Measurements from ENCODE around the gene RAD1. TPM values are rescaled to one million over a fixed set of nuclear protein-coding genes. Genes with fewer than 3 reads are reported as not detected.

RAD1 gene
- polyA plus RNA-seq, 1 experiment: 57.2 TPM

GRCh38 chr5:34891981-34892380 is 23.3 kb downstream of the RAD1 start:
- TF ChIP-seq, protein P1, sequence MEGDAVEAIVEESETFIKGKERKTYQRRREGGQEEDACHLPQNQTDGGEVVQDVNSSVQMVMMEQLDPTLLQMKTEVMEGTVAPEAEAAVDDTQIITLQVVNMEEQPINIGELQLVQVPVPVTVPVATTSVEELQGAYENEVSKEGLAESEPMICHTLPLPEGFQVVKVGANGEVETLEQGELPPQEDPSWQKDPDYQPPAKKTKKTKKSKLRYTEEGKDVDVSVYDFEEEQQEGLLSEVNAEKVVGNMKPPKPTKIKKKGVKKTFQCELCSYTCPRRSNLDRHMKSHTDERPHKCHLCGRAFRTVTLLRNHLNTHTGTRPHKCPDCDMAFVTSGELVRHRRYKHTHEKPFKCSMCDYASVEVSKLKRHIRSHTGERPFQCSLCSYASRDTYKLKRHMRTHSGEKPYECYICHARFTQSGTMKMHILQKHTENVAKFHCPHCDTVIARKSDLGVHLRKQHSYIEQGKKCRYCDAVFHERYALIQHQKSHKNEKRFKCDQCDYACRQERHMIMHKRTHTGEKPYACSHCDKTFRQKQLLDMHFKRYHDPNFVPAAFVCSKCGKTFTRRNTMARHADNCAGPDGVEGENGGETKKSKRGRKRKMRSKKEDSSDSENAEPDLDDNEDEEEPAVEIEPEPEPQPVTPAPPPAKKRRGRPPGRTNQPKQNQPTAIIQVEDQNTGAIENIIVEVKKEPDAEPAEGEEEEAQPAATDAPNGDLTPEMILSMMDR (IDR thresholded peaks at IDR 0.05; ENCODE audit: insufficient read depth, low read depth, low read length): no peak

GRCh38 chr5:34889394-34889793 is 25.9 kb downstream of the RAD1 start:
- ChIA-PET CTCF (interaction anchor here (1.0 to 1.9 kb wide), 3 partner anchors 8 to 12 kb away, joined by 3 to 4 read pairs (median 3); no protein-coding TSS in a partner anchor), POLR2A (no interaction called here)
- no peaks in the 10 kb centered on the region for H3K27me3 ChIP-seq (ENCODE audit: control insufficient read depth, insufficient read depth, low read length)
- TF ChIP-seq, protein P1 (IDR thresholded peaks at IDR 0.05; ENCODE audit: insufficient read depth, low read depth, low read length): no peak
- H3K4me3 ChIP-seq (ENCODE audit: low read depth, low read length): no peak overlapping the region
- H3K36me3 ChIP-seq (ENCODE audit: control insufficient read depth, insufficient read depth, low read length): no peaks in the 10 kb centered on the region
- no peak for DNase-seq (ENCODE audit: low read depth)

More at GRCh38 chr5:34891981-34892380, 23.3 kb downstream of the RAD1 start:
- ChIA-PET CTCF (interaction anchor here (5.5 kb wide), 1 partner anchor 406 kb away, joined by 38 read pairs; no protein-coding TSS in a partner anchor), POLR2A (no interaction called here)
- Histone ChIP-seq H3K36me3 (ENCODE audit: control insufficient read depth, insufficient read depth, low read length) (no peaks in the 10 kb centered on the region), H3K27me3 (ENCODE audit: control insufficient read depth, insufficient read depth, low read length) (no peaks in the 10 kb centered on the region), H3K4me3 (ENCODE audit: low read depth, low read length) (no peak overlapping the region)
- peak; percentile 70 for DNase-seq (ENCODE audit: low read depth)

DNA sequence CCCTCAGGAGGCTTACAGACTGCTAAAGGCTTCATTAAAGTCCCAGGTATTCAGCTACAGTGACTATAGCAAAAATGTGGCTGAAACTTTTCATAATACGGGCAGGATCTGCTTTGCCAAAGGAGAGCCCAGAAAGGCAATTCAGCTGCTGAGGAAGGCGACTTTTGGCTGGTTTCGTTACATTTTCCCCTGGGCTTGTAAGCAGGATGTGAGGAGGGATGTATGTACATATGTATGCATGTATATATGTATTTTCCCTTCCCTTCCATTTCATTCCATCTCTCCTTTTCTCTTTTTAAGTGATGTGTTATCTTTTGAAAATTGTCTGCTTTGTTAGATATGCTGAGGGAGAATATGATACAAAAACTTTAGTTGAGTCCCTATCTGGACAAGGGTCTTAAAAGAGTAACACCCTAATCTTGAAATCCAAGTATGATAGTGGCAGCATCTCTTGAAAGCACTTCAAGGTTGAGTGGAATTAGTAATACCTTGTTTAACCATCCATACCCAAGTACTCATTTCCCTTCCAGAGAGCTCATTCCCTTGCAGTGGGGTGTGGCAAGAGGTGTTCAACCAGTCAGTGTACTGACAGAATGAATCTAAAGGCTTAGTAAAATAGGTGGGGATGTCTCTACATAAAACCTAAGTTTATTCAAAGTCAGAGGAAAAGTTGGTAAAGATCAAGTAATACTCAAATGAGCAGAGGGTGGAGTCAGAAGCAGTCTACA is 28.7 kb downstream of the RAD1 start:
- DNase-seq (ENCODE audit: low read depth): no peak
- ChIA-PET CTCF (no interaction called here), POLR2A (interaction anchor here (0.6 kb wide), 1 partner anchor 400 kb away, joined by 6 read pairs; no protein-coding TSS in a partner anchor)
- Histone ChIP-seq H3K27me3 (ENCODE audit: control insufficient read depth, insufficient read depth, low read length) (no peaks in the 10 kb centered on the region; the same call in 1 of the 2 replicates), H3K4me3 (ENCODE audit: low read depth, low read length) (no peak overlapping the region), H3K36me3 (ENCODE audit: control insufficient read depth, insufficient read depth, low read length) (no peaks in the 10 kb centered on the region)
- TF ChIP-seq, protein P1 (IDR thresholded peaks at IDR 0.05; ENCODE audit: insufficient read depth, low read depth, low read length): no peak

- POLR2A ChIA-PET: interaction anchor here (0.6 kb wide), 1 partner anchor 19 kb away, joined by 3 read pairs; no protein-coding TSS in a partner anchor
These were observed 34.1 kb downstream of the RAD1 start for GRCh38 chr5:34881246-34881645.

GRCh38 chr5:34876275-34876674 is 39.0 kb downstream of the RAD1 start:
- H3K36me3 ChIP-seq (ENCODE audit: control insufficient read depth, insufficient read depth, low read length): no peaks in the 10 kb centered on the region
- H3K27me3 ChIP-seq (ENCODE audit: control insufficient read depth, insufficient read depth, low read length): no peaks in the 10 kb centered on the region
- POLR2A ChIA-PET: no interaction called here
- TF ChIP-seq, protein P1 (IDR thresholded peaks at IDR 0.05; ENCODE audit: insufficient read depth, low read depth, low read length): no peak
- DNase-seq (ENCODE audit: low read depth): no peak
- CTCF ChIA-PET: no interaction called here
- H3K4me3 ChIP-seq (ENCODE audit: low read depth, low read length): no peak overlapping the region

More at GRCh38 chr5:34881246-34881645, 34.1 kb downstream of the RAD1 start:
- Histone ChIP-seq H3K36me3 (ENCODE audit: control insufficient read depth, insufficient read depth, low read length) (no peaks in the 10 kb centered on the region), H3K27me3 (ENCODE audit: control insufficient read depth, insufficient read depth, low read length) (no peaks in the 10 kb centered on the region; the same call in 1 of the 2 replicates), H3K4me3 (ENCODE audit: low read depth, low read length) (no peak overlapping the region)
- CTCF ChIA-PET: interaction anchor here (0.7 kb wide), 1 partner anchor 9 kb away, joined by 3 read pairs; no protein-coding TSS in a partner anchor
- DNase-seq (ENCODE audit: low read depth): no peak
- TF ChIP-seq, protein P1 (IDR thresholded peaks at IDR 0.05; ENCODE audit: insufficient read depth, low read depth, low read length): no peak
